ENCODE data around the gene SF3B1.

DNA sequence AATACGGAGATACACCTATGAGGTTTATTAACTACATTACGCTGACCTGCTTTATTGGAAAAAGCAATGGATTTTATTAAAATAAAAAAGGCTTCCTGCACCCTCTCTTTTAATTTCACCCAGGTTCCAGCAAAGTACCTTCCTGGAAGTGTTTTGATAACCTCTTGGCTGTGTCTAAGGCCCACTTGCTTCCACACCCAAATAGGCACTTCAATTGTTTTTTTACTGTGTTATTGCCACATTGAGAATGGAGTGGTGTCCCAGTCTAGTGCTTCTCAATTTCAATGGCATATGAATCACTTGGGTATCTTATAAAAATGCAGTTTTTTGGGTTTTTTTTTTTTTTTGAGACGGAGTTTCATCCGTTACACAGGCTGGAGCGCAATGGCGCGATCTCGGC is 47.6 kb downstream of the SF3B1 start:
- TF ChIP-seq, protein P1, sequence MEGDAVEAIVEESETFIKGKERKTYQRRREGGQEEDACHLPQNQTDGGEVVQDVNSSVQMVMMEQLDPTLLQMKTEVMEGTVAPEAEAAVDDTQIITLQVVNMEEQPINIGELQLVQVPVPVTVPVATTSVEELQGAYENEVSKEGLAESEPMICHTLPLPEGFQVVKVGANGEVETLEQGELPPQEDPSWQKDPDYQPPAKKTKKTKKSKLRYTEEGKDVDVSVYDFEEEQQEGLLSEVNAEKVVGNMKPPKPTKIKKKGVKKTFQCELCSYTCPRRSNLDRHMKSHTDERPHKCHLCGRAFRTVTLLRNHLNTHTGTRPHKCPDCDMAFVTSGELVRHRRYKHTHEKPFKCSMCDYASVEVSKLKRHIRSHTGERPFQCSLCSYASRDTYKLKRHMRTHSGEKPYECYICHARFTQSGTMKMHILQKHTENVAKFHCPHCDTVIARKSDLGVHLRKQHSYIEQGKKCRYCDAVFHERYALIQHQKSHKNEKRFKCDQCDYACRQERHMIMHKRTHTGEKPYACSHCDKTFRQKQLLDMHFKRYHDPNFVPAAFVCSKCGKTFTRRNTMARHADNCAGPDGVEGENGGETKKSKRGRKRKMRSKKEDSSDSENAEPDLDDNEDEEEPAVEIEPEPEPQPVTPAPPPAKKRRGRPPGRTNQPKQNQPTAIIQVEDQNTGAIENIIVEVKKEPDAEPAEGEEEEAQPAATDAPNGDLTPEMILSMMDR (conservative IDR thresholded peaks at IDR 0.05), result no peak
- no peak for TF ChIP-seq EZH2 (IDR thresholded peaks at IDR 0.05; ENCODE audit: low read depth)
